Upper lobe of left lung (tissue), 4 donors: ENCODE data around the gene PRDX1.

Experiments
- CTCF ChIP-seq, 6 experiments: fragments of 450-650 bp in 4 of 6; fragments of 200-600 bp in 2 of 6; sonication (generic) in 2 of 6; IDR thresholded peaks; one replicate each; pipeline ENCODE4 v1.5.1; 2016 to 2019; ENCODE audit warnings: antibody characterized with exemption in 6 of 6
- POLR2A ChIP-seq, 4 donors: fragments of 450-650 bp; IDR thresholded peaks; one replicate each; pipeline ENCODE4 v1.5.1; 2016 to 2017; ENCODE audit warnings: antibody characterized with exemption in 4 of 4, mild to moderate bottlenecking in 2 of 4
- POLR2AphosphoS5 ChIP-seq, 2 donors: sonication (generic); formaldehyde crosslinking; IDR thresholded peaks; one replicate each; pipeline ENCODE4 v1.5.1; 2017; ENCODE audit warnings: antibody characterized with exemption in 2 of 2

- TF ChIP-seq POLR2A (IDR thresholded peaks at IDR 0.05) (no peak), POLR2AphosphoS5 (IDR thresholded peaks at IDR 0.05) (no peak), CTCF (IDR thresholded peaks at IDR 0.05) (no peak)
Observed at GRCh38 chr1:45568421-45568820, 46.7 kb upstream of the PRDX1 start.
